ENCODE data around the gene GNG2.
"Not testable (repeated sequence)": the region's sequence is repeated elsewhere in the genome, so short reads cannot be mapped to it uniquely, and the experiment has no call there.

The GNG2 gene

DNA sequence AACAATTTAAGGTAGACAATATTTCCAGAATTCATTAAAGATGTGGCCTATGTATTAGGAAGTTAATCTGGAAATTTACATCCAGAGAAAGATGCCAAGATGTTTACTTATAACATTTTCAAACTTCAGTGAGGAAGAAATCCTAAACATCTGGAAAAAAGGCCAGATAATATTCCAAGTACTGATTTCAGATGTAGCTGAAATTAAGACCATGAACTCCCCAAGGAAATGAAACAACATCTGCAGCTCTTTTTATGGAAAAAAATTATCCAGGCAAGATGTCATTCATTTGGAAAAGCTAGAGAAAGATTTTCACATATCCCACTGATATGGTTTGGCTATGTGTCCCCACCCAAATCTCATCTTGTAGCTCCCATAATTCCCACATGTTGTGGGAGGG, 35.0 kb downstream of the GNG2 start:
- no peak for DNase-seq

DNA sequence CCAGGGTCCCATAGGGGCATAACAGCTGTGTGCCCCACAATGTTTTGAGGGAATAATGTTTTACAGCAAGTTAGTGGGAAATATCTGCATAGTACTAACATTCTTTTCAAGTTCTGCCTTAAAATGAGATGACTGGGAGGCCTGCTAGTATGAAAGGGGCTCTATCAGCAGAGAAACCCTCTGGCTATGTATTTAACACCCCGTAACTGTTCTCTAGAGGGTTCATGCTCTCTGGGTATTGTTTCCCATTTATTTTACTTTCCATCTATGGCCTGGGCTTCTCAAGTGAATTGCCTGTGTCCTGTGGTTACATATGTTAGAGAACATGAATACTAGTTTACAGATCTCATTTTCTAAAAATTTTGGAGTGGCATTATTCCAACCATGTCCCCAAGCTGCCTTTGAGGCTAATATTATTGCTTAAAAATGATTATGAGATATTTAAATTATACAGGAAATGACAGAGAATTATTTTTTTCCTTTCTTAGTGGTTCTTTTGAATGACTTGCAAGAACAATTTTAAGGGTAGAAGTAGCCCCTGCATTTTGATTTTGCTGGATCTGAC, 37.5 kb downstream of the GNG2 start:
- no peak for DNase-seq

DNA sequence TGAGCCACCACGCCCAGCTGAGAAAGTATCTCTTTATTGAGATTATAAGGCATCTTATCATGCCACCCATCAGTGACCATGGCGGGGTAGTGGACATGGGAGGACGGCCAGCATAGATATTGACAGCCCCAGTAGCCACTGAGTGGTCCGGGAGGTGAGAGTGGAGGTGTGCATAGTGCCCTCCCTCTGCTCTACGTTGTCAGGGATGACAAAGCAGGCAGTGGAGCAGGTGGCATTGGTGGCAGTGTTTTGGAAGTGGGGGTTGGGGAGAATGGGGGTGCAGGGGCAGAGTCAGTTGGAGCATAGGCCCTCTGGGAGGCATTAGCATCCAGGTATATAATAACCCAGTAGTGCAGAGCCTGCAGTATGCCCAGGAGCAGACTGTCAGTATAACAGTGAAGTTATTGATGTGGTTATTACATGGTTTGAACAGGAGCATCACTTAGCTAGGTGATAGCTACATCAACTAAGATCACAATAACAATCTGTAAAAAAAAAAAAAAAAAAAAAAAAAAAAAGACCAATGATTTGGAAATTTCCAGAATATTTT, 41.1 kb downstream of the GNG2 start:
- no peak for DNase-seq

DNA sequence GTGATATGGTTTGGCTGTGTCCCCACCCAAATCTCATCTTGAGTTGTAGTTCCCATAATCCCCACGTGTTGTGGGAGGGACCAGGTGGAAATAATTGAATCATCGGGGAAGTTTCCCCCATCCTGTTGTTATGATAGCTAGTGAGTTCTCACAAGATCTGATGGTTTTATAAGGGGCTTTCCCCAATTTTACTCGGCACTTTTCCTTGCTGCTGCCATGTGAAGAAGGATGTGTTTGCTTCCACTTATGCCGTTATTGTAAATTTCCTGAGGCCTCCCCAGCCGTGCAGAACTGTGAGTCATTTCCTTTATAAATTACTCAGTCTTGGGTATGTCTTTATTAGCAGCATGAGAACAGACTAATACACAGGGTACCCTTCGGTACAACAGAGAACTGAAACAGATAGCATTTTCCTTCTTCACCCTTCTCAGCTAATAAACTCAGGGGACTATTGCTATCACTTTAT, 45.3 kb downstream of the GNG2 start:
- DNase-seq: not testable (repeated sequence)

DNA sequence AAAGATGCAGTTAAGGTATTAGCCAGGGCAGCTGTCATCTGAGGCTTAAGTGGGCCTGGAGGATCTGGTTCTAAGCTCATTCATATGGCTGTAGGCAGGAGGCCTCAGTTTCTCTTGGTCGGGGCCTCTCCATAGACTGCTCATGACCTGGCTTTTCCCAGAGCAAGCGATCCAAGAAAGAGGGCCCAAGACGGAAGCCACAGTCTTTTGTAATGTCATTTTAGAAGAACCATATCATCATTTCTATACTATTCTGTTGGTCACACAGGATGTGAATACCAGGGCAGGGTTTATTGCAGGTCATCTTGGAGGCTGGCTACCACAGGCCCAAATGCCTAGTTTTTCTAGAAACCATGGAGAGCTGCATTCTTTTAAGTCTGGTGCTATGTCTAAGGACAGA, 47.7 kb downstream of the GNG2 start:
- DNase-seq: no peak

DNA sequence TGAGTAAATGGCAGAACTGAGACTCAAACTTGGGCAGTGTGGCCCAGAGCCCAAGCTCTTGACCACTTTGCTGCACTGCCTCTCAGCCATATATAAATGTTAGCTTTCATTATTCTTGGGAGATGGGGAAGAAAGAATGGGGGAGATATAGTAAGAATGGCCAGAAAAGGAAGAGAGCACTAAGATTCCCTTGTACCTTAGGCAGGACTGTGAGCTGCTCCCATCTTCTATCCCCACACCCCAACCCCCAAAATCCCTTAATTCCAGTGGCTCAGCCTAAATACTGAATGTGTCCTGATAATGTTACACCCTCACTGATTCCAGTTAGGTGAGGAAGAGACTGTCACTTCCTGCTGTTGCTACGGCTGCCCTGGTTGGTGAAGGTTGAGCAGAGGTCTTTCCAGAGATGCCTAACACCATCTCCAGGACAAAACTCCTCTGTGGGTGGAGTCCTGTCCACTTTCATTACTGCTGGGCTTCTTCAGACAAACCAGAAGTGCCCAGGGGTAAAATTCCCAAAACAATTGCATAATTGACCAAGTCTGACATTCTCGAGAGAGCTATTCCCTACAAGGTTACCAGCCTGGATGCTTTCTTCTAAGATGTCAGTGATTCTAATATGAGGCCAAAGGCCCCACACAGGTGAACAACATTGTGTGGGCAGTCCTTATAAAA, 51.8 kb downstream of the GNG2 start:
- DNase-seq: no peak

DNA sequence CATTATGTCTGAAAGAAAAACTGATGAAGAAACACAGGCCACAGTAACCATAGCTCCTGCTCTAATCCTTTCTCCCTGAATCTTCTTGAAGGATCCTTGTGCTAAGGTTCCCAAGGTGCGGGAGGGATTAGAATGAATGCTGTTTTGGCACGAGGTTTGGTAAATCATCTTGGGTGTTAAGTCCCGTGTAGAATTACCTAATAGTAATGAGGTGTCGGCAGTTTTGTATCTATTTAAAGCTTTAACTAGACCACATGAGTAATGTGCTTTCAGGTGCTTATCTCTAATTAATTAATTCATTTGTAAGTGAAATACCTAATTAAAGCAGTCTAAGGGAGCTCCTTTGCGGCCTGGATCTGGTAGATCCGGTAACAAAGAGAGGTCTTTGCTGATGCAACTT, 53.9 kb downstream of the GNG2 start:
- no peak for DNase-seq

DNA sequence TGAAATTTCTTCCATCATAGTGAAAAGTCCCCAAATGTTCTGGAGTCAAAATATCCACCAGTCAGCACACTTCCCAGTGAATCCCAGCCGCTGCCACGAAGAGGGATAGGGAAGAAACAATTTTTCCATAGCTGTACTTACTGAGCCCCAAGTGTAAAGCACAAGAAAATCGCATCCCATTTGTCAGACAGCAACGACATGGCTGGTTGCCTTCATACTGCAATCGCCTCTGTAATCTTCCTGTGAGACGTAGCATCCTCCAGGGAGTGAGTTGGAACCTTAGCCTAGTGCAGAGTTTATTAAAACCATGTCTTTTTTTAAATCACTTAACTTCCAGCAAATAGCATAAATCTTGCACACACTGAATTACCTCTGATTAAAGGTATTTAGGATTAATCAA, 56.8 kb downstream of the GNG2 start:
- no peak for DNase-seq

DNA sequence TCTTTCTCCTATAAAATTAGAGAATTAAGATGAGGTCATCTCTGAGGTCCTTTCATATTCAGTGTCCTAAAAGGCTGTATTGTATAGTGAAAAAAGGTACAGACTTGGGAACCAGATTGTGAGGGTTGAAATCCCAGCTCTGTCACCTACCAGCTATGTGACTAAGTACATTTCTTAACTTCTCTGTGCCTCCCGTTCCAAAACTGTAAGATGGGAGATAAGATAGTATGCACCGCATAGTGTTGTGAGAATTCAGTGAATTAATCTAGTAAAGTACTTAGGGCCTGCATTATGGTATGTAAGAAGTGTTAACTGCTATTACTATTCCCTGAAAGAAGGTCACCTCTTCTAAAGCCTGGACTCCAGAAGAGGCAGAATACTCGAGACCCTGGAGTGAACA, 60.6 kb downstream of the GNG2 start:
- DNase-seq: no peak

DNA sequence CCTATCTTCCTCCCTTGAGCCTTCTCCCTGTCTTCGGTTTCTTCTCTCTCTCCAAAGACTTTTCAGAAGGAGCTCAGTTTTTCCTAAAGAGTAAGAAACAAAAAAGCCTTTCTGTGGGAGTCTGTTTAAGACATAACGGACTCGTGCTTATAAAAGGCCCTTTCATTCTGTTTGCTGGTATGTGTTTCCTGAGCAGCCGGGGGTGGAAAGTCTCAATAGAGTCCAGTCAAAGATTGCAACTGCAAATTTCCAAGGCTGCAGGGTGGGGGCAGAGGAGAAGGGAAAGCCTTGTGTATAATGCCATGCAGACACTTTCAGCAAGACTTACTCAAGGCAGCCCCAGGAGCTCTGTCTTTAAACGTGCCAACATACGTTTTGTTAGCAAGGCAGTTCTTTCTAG, 62.2 kb downstream of the GNG2 start:
- DNase-seq: peak; percentile 21

DNA sequence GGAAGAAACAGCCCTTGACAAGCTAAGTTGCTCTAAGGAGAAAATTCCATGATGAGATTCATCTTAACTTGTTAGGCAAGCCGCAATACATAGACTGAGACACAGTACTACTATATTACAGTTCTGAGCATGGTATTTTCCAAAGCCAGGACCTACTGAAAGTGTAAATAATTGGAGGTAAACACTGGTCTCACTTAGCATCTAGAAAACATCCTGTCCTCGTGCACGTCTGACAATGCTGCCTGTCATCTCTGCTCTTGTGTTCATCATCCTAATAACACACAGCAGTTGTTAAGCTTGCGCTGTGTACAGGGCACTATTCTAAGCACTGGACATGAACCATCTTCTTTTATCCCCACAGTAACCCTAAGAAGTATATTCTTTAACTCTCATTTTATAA, 64.2 kb downstream of the GNG2 start:
- no peak for DNase-seq

DNA sequence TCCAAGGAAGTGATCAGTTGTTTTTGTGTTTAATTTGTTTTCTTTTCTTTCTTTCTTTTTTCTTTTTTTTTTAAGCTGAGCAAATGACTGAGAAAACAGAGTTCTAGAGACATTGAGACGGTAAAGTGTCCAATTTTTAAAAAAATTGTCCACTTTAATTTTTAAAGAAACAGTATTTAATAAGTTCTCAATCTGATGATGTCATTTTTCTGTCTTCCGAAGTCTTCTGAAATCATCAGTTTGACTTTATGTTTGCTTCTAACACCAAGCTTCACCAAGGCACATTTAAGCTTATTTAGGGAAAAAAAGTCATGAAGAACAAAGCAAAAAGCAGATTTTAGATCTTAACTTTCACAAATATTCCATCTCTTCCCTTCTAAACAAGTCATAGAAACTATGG, 65.6 kb downstream of the GNG2 start:
- DNase-seq: no peak

DNA sequence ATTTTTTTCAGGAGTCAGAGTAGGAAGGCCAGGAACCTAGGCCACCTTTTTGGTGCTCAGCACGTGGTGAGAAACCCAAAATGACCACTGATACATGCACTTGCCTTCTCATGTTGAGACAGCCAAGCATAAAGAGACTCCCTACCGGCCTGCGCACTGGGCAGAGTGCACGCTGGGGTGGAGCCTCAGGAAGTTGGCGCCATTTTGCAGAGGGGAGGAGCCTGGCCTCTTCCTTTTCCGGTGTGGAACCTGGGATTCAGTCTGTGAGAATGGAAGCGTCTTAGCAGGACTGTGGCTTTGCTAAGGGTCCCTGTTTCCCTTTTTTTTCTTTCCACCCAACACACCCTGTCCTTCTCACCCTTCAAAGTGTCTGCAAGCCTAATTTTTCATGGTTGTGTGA, 66.0 kb downstream of the GNG2 start:
- DNase-seq: no peak

DNA sequence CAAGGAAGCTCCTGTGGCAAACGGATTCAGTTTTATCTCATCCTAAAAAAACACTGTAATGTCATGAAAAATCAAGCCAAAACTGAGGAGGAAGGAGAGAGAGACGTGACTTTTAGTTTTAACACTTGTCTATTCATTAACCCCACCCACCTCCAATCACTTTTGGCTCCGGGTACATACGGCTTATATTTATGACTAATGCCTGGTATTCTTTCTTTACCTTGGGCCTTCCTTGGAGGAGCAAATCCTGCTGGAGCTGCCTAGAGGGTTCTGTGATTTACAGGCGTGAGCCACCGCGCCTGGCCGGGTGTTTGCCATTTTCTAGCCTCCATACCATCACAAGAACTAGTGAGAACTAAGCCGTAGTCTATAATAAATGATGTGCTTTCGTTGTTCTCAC, 68.2 kb downstream of the GNG2 start:
- no peak for DNase-seq

DNA sequence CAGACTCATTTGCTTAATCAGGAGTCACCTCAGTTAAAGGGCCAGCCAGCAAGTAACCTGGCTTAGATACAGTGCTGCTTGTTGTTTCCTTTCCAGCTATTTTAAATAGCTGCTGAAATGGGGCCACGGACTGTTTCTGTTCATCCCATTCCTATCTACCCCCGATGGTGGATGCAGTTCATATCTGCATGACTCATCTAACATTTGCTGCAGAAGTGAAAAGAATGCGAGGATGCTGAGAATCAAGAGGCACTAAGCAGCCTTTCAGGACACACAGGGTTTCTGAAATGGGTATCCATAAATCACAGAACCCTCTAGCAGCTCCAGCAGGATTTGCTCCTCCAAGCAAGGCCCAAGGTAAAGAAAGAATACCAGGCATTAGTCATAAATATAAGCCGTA, 68.8 kb downstream of the GNG2 start:
- no peak for DNase-seq

DNA sequence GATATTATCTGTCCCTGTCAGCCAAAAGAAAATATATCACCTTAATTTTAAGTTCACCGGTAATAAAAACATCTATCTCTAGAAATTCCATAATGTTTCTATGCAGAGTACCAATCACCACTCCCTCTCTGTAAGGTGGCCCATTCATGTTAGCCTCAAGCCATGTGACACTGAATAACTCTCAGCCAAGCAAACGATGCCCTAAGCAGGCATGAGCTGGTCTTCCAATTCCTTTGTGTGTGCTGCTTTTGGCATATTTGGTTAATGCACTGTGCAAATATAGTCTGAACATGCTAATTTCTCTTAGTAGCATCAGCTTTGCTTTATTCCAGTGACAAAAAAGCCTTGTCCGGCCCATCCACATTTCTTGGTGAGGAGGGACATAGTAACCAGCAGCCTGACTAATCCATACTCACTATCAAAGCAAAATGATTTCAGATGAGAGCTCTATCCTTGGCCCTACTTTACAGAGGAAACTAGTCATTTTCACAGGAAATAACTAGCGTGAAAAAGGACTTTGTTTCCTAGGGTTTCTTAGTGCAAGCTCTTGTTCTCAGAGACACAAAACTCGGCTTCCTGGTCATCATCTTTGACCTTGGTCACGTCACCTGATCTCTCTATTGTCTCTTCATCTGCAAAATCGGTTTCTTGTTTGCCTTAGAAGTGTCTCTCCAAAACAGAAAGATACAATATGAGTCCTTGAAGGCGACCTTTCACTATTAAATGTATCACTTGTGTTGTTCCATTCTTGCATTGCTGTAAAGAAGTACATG, 69.7 kb downstream of the GNG2 start:
- DNase-seq: no peak

DNA sequence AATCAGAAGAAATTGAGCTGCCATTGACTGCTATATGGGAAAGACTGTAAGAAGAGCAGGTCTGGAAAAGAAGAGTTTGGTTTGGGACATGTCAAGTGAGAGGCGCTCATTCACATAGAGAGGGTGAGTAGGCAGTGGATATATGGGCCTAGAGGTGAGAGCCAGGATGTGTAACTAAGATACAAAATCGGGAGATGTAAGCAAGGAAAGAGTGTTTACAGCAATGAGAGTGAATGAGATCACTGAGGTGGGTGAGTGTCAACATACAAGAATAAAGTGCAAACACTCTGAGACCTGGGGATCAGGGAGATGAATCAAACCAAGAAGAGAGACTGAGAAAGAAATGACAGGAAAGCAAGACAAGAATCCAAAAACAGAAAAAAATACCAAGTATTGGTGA, 70.9 kb downstream of the GNG2 start:
- no peak for DNase-seq

DNA sequence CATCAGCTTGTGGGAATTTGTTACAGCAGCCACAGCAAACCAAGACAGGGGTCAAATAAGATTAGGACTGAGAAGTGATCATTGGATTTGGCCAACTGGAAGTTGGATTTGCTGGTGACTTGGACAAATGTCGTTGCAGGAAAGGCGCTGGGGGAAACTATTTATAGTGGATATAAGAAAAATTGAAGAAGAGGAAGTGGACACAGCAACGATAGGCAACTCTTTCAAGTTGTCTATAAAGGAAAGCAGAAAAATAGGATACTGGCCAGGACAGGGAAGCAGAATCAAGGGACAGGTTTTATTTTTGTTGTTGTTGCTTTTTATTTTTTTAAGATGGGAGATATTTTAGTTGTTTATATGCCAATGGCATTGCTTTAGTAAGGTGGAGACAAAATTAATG, 72.8 kb downstream of the GNG2 start:
- DNase-seq: no peak

DNA sequence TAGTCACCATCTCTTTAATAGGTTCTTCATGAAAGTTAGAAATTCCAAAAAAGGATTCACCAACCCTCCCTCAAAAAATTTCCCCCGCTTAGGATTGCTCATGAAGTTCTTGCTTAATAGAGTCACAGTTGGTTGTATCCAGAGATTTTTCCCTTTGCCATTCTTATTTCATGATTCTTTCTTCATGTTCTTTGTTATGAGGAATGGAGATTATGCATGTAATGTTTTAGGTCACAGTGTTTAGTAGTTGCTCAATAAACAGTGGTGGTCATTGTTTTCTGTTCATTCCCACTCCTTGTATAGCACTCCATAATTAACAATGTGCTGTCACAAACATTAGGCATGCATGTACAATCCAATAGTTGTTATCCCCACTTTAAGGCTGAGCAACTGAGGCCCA, 77.7 kb downstream of the GNG2 start:
- no peak for DNase-seq

DNA sequence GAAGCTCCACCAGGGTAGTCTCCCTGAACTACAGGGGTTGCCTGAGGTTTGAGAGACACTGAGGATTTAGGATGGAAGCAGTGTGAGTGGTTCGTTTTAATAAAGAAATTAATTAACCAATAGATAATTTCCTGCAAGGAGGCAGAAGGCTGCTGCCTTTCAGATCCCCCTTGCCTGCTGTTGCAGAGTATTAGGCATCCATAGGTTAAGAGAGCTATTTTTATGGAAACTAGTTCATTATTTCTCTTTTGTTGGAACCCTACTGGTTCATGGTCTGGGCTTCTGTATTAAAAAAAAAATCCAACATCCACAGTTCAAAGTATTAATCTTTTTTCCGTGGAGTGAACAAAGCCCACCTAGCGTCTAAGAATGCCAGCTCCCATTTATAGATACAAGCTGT, 78.4 kb downstream of the GNG2 start:
- no peak for DNase-seq

DNA sequence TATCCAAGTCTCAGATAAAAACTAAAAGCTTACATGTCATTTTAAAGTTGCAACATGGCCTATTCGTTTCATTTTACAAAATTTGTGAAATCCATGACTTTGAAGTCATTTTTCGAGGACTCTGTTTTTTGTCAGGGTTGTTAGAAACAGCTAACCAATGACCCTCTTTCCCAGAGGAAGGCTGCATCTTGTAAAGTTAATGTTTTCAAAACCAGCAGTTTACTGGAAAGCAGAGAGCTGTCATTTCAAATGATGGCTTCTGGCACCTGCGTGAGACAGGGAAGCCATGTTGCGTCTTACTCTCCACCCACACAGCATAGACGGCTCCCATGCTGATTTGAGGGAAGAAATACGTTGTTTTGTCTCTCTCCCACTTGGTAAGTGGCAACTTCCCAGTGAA, 78.8 kb downstream of the GNG2 start:
- no peak for DNase-seq

DNA sequence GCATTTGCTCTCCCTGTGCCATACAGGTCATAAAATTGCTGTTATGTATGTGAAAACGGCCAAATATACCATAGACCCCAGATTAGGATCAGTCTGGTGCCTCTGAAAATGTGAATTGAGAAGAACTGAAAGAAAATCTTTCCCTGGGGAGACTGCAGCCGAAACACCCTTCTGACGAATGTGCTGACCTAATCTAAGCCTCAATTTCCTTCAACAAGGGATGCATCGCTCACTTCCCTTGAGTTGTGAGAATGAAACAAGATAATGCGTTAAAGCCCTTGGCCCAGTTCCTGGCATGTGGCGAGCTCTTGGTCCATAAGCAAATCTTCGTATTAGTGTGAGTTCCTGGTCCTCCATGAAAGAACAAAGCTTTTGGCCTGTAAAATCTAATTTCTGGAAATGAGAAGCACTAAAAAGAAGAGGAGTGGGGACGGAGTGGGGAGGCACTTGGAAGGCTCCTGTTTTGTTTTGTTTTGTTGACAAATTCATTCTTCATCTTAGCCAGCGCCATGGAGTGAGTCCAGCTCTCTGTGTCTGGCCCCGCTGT, 79.4 kb downstream of the GNG2 start:
- DNase-seq: no peak

DNA sequence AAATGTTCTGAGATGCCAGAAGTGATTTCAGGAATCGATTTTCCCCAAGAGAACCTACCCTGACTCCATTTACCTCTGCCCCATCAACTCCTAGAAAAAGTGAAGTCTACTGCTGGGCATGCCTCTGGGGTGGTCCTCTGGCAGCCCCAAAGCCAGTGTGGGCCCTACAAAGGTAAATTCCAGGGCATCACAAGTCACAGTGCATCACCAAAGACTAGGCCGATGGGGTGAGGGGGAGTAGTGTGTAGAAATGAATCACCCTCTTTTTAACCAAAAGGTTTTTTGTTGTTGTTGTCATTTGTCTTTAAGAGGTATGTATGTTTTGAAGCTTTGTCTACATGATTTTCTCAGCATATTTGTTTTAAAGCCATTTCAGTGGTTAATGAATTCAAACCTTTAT, 82.6 kb downstream of the GNG2 start:
- DNase-seq: no peak

DNA sequence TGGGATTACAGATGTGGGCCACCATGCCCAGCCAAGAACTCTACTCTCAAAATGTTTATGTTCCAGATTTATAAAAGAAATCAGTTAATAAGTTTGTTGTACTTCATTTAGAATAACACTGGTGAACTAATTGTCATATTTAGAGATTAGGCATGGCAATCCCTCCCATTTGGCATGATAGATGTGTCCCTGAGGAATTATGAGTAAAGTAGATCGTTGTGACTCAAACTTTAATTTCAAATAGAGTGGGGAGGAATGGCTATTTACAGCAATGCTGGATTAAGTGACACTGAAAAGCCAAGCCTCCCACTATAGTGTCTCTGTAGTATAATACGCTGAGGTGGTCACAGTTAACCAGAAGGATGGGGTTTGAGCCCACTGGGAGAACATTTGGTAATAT, 89.6 kb downstream of the GNG2 start:
- DNase-seq: no peak
